ENCODE data around the gene SEC11A. TPM values are rescaled to one million over a fixed set of nuclear protein-coding genes. Genes with fewer than 3 reads are reported as not detected.

Gene SEC11A
- total and polyA plus RNA-seq, 4 donors, result 56.7 to 90.2 (median 71.3) TPM

GRCh38 chr15:84649706-84650105 lies 66.2 kb downstream of the SEC11A start (continued):
- TF ChIP-seq, protein P1, sequence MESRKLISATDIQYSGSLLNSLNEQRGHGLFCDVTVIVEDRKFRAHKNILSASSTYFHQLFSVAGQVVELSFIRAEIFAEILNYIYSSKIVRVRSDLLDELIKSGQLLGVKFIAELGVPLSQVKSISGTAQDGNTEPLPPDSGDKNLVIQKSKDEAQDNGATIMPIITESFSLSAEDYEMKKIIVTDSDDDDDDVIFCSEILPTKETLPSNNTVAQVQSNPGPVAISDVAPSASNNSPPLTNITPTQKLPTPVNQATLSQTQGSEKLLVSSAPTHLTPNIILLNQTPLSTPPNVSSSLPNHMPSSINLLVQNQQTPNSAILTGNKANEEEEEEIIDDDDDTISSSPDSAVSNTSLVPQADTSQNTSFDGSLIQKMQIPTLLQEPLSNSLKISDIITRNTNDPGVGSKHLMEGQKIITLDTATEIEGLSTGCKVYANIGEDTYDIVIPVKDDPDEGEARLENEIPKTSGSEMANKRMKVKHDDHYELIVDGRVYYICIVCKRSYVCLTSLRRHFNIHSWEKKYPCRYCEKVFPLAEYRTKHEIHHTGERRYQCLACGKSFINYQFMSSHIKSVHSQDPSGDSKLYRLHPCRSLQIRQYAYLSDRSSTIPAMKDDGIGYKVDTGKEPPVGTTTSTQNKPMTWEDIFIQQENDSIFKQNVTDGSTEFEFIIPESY (IDR thresholded peaks at IDR 0.05), result no peak
- TF ChIP-seq RAD21 (IDR thresholded peaks at IDR 0.05), result no peak
- no peak for TF ChIP-seq EGR1 (IDR thresholded peaks at IDR 0.05; ENCODE audit: low read depth in 2 of 2)

GRCh38 chr15:84648539-84648938 lies 67.4 kb downstream of the SEC11A start:
- peaks cover 2 to 4% (median 4%) of the 10 kb centered on the region in 4 donors for H3K4me1 ChIP-seq (ENCODE audit: control insufficient read depth in 4 of 4, insufficient read depth in 4 of 4, low read length in 3 of 4)
- H3K27ac ChIP-seq (ENCODE audit: low read depth in 1 of 2, low read length in 2 of 2), result no peak overlapping the region
- H3K9ac ChIP-seq (ENCODE audit: low read depth in 1 of 2, low read length in 2 of 2), result no peak overlapping the region
- 47% methylated on average over 3 of the region's 3 CpGs for WGBS
- no peaks in the 10 kb centered on the region for H3K9me3 ChIP-seq (ENCODE audit: control insufficient read depth in 4 of 4, low read length in 3 of 4)
- no peak overlapping the region for H3K4me3 ChIP-seq (ENCODE audit: low read depth in 1 of 3, low read length in 3 of 3)
- TF ChIP-seq, protein P2, sequence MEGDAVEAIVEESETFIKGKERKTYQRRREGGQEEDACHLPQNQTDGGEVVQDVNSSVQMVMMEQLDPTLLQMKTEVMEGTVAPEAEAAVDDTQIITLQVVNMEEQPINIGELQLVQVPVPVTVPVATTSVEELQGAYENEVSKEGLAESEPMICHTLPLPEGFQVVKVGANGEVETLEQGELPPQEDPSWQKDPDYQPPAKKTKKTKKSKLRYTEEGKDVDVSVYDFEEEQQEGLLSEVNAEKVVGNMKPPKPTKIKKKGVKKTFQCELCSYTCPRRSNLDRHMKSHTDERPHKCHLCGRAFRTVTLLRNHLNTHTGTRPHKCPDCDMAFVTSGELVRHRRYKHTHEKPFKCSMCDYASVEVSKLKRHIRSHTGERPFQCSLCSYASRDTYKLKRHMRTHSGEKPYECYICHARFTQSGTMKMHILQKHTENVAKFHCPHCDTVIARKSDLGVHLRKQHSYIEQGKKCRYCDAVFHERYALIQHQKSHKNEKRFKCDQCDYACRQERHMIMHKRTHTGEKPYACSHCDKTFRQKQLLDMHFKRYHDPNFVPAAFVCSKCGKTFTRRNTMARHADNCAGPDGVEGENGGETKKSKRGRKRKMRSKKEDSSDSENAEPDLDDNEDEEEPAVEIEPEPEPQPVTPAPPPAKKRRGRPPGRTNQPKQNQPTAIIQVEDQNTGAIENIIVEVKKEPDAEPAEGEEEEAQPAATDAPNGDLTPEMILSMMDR (IDR thresholded peaks at IDR 0.05; ENCODE audit: low read depth, low read length, missing input control), result no peak
- TF ChIP-seq NR2F2 (IDR thresholded peaks at IDR 0.05) (no peak), GABPA (IDR thresholded peaks at IDR 0.05 in 1 of 2, conservative IDR thresholded peaks at IDR 0.05 in 1 of 2) (no peak), EGR1 (IDR thresholded peaks at IDR 0.05; ENCODE audit: low read depth in 2 of 2) (no peak), HNF4G (IDR thresholded peaks at IDR 0.05) (no peak), RXRA (IDR thresholded peaks at IDR 0.05) (no peak)
- TF ChIP-seq, protein P1 (IDR thresholded peaks at IDR 0.05), result no peak
- H3K36me3 ChIP-seq (ENCODE audit: control insufficient read depth in 4 of 4, insufficient read depth in 3 of 4, low read depth in 1 of 4, low read length in 3 of 4), result peaks cover 6 to 49% (median 38%) of the 10 kb centered on the region in 4 donors
- H3K27me3 ChIP-seq (ENCODE audit: control insufficient read depth in 4 of 4, insufficient read depth in 4 of 4, low read length in 3 of 4), result no peaks in the 10 kb centered on the region
- DNase-seq (ENCODE audit: low spot score), result no peak

GRCh38 chr15:84647726-84648125 lies 68.2 kb downstream of the SEC11A start:
- Histone ChIP-seq H3K36me3 (ENCODE audit: control insufficient read depth in 4 of 4, insufficient read depth in 3 of 4, low read depth in 1 of 4, low read length in 3 of 4) (peaks cover 6 to 56% (median 44%) of the 10 kb centered on the region in 4 donors), H3K27me3 (ENCODE audit: control insufficient read depth in 4 of 4, insufficient read depth in 4 of 4, low read length in 3 of 4) (no peaks in the 10 kb centered on the region), H3K9me3 (ENCODE audit: control insufficient read depth in 4 of 4, low read length in 3 of 4) (no peaks in the 10 kb centered on the region), H3K4me3 (ENCODE audit: low read depth in 1 of 3, low read length in 3 of 3) (no peak overlapping the region), H3K4me1 (ENCODE audit: control insufficient read depth in 4 of 4, insufficient read depth in 4 of 4, low read length in 3 of 4) (no peaks in the 10 kb centered on the region), H3K9ac (ENCODE audit: low read depth in 1 of 2, low read length in 2 of 2) (no peak overlapping the region), H3K27ac (ENCODE audit: low read depth in 1 of 2, low read length in 2 of 2) (no peak overlapping the region)
- DNase-seq (ENCODE audit: low spot score), result no peak
- no peak for TF ChIP-seq FOXA1 (IDR thresholded peaks at IDR 0.05)
- no peak for TF ChIP-seq RAD21 (IDR thresholded peaks at IDR 0.05)
- TF ChIP-seq YY1 (IDR thresholded peaks at IDR 0.05), result no peak
- no peak for TF ChIP-seq FOXA2 (IDR thresholded peaks at IDR 0.05)
- no peak for TF ChIP-seq SP1 (IDR thresholded peaks at IDR 0.05)
- TF ChIP-seq HNF4G (IDR thresholded peaks at IDR 0.05), result no peak
- no peak for TF ChIP-seq RXRA (IDR thresholded peaks at IDR 0.05)
- TF ChIP-seq, protein P1 (IDR thresholded peaks at IDR 0.05), result no peak
- TF ChIP-seq JUND (IDR thresholded peaks at IDR 0.05), result no peak
- TF ChIP-seq REST (IDR thresholded peaks at IDR 0.05), result no peak
- TF ChIP-seq, protein P3, sequence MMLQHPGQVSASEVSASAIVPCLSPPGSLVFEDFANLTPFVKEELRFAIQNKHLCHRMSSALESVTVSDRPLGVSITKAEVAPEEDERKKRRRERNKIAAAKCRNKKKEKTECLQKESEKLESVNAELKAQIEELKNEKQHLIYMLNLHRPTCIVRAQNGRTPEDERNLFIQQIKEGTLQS (IDR thresholded peaks at IDR 0.05), result no peak
- no peak for TF ChIP-seq TAF1 (conservative IDR thresholded peaks at IDR 0.05)
- TF ChIP-seq, protein P2 (IDR thresholded peaks at IDR 0.05; ENCODE audit: low read depth, low read length, missing input control), result no peak

All from liver (tissue), 9 donors.